ENCODE results near the gene SPRED3. TPM values are rescaled to one million over a fixed set of nuclear protein-coding genes. Genes with fewer than 3 reads are reported as not detected.

The SPRED3 gene
- total RNA-seq, 4 donors from 2014 or later = 0.46 to 0.83 (median 0.59) TPM

DNA sequence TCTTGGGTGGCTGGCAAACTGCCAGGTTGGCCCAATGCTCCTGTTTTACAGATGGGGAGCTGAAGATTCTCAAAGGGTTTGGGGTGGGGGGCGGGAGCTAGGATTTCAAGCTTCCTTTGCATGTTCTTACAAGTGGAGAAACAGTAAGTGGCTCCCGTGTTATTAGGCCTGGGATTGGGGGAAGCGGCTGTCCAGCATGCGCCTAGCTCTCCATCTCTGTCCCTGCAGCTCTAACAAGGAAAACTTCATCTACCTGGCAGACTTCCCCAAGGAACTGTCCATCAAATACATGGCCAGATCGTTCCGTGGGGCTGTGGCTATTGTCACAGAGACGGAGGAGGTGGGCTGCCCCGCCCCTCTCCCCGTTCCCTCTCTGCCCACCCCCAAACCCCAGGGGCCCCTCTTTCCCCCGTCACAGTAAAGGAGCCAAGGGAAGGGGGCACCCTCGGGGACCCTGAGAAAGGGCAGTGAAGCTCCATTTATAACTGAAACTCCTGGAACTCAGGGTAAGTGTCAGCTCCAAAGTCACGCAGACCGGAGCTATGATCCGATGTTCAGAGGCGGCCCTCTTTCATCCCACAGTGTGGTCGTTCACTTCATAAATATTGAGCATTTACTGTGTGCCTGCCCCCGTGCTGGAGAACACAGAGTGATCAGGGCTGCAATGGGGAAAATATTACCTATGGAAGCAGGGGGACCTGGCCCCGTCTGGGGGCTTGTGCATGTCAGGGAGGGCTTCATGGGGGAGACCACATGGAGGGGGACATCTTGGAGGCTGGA is 29.1 kb upstream of the SPRED3 start:
- H3K36me3 ChIP-seq = no peaks in the 10 kb centered on the region
- H3K4me3 ChIP-seq = no peak overlapping the region
- peaks cover 0 to 65% (median 6%) of the 10 kb centered on the region in 4 donors for H3K27me3 ChIP-seq
- H3K9me3 ChIP-seq = no peaks in the 10 kb centered on the region
- H3K27ac ChIP-seq (replicated peaks in 1 of 4) = no peak overlapping the region
- no peak for DNase-seq (ENCODE audit: extremely low spot score)
- TF ChIP-seq, protein P1, sequence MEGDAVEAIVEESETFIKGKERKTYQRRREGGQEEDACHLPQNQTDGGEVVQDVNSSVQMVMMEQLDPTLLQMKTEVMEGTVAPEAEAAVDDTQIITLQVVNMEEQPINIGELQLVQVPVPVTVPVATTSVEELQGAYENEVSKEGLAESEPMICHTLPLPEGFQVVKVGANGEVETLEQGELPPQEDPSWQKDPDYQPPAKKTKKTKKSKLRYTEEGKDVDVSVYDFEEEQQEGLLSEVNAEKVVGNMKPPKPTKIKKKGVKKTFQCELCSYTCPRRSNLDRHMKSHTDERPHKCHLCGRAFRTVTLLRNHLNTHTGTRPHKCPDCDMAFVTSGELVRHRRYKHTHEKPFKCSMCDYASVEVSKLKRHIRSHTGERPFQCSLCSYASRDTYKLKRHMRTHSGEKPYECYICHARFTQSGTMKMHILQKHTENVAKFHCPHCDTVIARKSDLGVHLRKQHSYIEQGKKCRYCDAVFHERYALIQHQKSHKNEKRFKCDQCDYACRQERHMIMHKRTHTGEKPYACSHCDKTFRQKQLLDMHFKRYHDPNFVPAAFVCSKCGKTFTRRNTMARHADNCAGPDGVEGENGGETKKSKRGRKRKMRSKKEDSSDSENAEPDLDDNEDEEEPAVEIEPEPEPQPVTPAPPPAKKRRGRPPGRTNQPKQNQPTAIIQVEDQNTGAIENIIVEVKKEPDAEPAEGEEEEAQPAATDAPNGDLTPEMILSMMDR (IDR thresholded peaks at IDR 0.05) = no peak
- no peak for TF ChIP-seq POLR2A (IDR thresholded peaks at IDR 0.05; ENCODE audit: low read depth)
- TF ChIP-seq EP300 (IDR thresholded peaks at IDR 0.05) = no peak
- TF ChIP-seq POLR2AphosphoS5 (IDR thresholded peaks at IDR 0.05) = no peak
- peaks cover 6 to 22% (median 21%) of the 10 kb centered on the region in 4 donors for H3K4me1 ChIP-seq
- WGBS = 62% methylated on average over 14 of the region's 18 CpGs
- intact Hi-C loops (cut with DNase I) = no loop called here

DNA sequence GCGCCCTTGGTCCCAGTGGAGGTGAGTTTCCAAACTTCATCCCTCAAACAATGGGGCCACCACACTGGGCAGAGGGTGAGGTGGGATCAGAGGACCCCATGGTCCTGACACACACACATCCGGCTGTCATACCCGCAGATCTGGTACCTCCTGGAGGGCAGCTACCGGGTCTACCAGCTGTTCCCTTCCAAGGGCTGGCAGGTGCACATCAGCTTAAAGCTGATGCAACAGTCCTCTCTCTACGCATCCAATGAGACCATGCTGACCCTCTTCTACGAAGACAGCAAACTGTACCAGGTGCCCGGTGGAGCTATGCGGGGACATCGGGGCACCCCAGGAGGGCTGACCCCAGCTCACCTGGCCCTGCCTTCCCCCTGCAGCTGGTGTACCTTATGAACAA is 28.1 kb upstream of the SPRED3 start:
- 90% methylated on average over 6 of the region's 9 CpGs for WGBS
- intact Hi-C loops (cut with DNase I) = no loop called here
- Histone ChIP-seq H3K4me1 (peaks cover 6 to 22% (median 21%) of the 10 kb centered on the region in 4 donors), H3K27ac (replicated peaks in 1 of 4) (no peak overlapping the region), H3K4me3 (no peak overlapping the region), H3K9me3 (no peaks in the 10 kb centered on the region), H3K27me3 (peaks cover 0 to 59% (median 6%) of the 10 kb centered on the region in 4 donors), H3K36me3 (no peaks in the 10 kb centered on the region)
- TF ChIP-seq, protein P1 (IDR thresholded peaks at IDR 0.05) = no peak
- TF ChIP-seq POLR2A (IDR thresholded peaks at IDR 0.05; ENCODE audit: low read depth) (no peak), EP300 (IDR thresholded peaks at IDR 0.05) (no peak), POLR2AphosphoS5 (IDR thresholded peaks at IDR 0.05) (no peak)
- no peak for DNase-seq (ENCODE audit: extremely low spot score)

DNA sequence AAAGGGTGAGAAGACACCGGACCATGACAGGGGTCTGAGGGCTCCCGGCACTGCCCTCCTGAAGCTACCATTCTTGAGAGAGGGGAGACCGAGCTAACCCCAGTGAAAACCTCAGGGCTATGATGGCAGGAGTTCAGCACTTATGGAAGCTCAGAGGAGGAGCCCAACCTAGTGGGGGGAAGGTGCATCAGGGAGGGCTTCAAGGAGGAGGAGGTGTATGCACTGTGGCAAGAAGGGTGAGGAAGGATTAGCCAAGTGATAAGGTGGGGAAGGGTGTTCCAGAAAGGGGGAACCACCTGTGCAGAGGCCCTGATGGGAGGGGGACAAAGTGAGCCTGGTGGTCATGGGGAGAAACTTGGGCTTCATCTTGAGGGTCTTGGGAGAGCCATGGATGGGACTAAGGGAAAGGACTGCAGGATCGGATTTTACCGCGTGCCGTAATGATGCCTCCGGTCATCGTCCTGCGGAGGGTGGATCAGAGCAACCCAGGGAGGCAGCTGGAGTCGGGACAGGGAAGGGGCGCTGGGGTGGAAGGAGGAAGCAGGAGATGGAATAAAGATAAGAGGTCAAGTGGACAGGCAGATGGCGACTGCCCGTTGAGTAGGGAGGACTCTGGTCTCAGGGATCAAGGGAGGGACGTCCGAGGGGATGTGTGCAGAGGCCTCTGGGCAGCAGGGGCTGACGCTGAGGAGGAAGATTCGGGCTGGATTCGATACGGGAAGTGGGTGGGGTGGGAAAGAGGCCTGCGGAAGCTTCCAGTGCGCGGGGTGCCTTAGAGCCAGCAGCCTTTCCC is 27.5 kb upstream of the SPRED3 start:
- Histone ChIP-seq H3K27ac (replicated peaks in 1 of 4) (no peak overlapping the region), H3K4me1 (peaks cover 6 to 22% (median 21%) of the 10 kb centered on the region in 4 donors), H3K4me3 (peak overlapping the region; percentile 60 to 63 (median 62)), H3K9me3 (no peaks in the 10 kb centered on the region), H3K27me3 (peaks cover 0 to 60% (median 6%) of the 10 kb centered on the region in 4 donors), H3K36me3 (no peaks in the 10 kb centered on the region)
- intact Hi-C loops (cut with DNase I) = no loop called here
- no peak for DNase-seq (ENCODE audit: extremely low spot score)
- WGBS = 23% methylated on average over 23 of the region's 23 CpGs
- no peak for TF ChIP-seq POLR2AphosphoS5 (IDR thresholded peaks at IDR 0.05)

DNA sequence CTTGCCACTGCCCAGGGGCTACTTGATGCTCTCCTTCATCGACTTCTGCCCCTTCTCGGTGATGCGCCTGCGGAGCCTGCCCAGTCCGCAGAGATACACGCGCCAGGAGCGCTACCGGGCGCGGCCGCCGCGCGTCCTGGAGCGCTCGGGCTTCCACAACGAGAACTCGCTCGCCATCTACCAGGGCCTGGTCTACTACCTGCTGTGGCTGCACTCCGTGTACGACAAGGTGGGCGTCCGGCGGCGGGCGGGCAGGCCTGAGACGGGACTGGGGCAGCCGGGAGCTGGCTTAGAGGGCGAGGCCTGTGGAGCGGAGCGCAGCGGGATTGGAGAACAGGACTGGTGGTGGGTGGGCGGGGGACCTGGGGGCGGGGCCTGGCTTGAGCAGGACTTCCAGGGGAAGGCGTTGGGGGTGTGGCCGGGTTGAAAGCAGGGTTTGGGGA is 26.8 kb upstream of the SPRED3 start:
- H3K4me1 ChIP-seq = peaks cover 6 to 22% (median 21%) of the 10 kb centered on the region in 4 donors
- peak overlapping the region; percentile 60 to 63 (median 62) for H3K4me3 ChIP-seq
- WGBS = under 1% methylated on average over 19 of the region's 37 CpGs
- intact Hi-C loops (cut with DNase I) = no loop called here
- peak overlapping the region in 2 of 4 donors; percentile 57 to 70 for H3K27ac ChIP-seq (replicated peaks in 1 of 4)
- peaks cover 0 to 57% (median 6%) of the 10 kb centered on the region in 4 donors for H3K27me3 ChIP-seq
- peak; percentile 93 for DNase-seq (ENCODE audit: extremely low spot score)
- H3K36me3 ChIP-seq = no peaks in the 10 kb centered on the region
- no peaks in the 10 kb centered on the region for H3K9me3 ChIP-seq
- TF ChIP-seq EP300 (IDR thresholded peaks at IDR 0.05) (no peak), POLR2AphosphoS5 (IDR thresholded peaks at IDR 0.05) (no peak)
- TF ChIP-seq, protein P1 (IDR thresholded peaks at IDR 0.05) = peak in 1 of 3 experiments; percentile 50

Data from esophagus muscularis mucosa (tissue), 4 donors.